IMR-90 (cell line): ENCODE data around the gene AP3D1. TPM values are rescaled to one million over a fixed set of nuclear protein-coding genes. Genes with fewer than 3 reads are reported as not detected.

ENCODE experiments used
- ATAC-seq: fragments of 200-7000 bp; cut with Tn5 transposase; 2 replicates; pipeline ENCODE4 v1.9.1; 2020; ENCODE audit warnings: low read depth, mild to moderate bottlenecking, moderate library complexity
- BruUV-seq: library from RNA; stranded (reverse); fragments of 400-500 nt; replicated peaks from 2 replicates; lab custom pipeline; 2021; lab: Mats Ljungman, UMichigan
- CTCF ChIA-PET: fragments of 300-600 bp; formaldehyde crosslinking; extraction: SDS; loops from one replicate; lab custom pipeline; 2021; ENCODE audit warnings: antibody characterized with exemption; lab: Yijun Ruan, JAX
- POLR2A ChIA-PET: fragments of 300-600 bp; sonication (Branson Sonifier 250); formaldehyde crosslinking; loops from one replicate; lab custom pipeline; 2022; ENCODE audit warnings: antibody characterized with exemption; ENCODE audit not compliant: unreplicated experiment; lab: Charles Lee
- DNase-seq: peaks from one replicate; pipeline ENCODE4 v3.0.0; 2013
- H2AFZ ChIP-seq: replicated peaks from 2 replicates; pipeline ENCODE3; 2013; ENCODE audit warnings: low read length, mild to moderate bottlenecking; ENCODE audit not compliant: poor library complexity
- H2AK5ac ChIP-seq: 2 replicates; pipeline ENCODE4 v1.6.1; 2013; ENCODE audit warnings: low read depth, low read length, inconsistent platforms
- H2AK9ac ChIP-seq: replicated peaks from 2 replicates; pipeline ENCODE3; 2013; ENCODE audit warnings: mild to moderate bottlenecking, low read depth, low read length, moderate library complexity; ENCODE audit not compliant: poor library complexity
- H2BK120ac ChIP-seq: 2 replicates; pipeline ENCODE4 v1.6.1; 2013; ENCODE audit warnings: low read depth, low read length, inconsistent platforms
- H2BK15ac ChIP-seq: 3 replicates; pipeline ENCODE4 v1.6.1; 2013; ENCODE audit warnings: low read depth, low read length, inconsistent platforms
- H2BK20ac ChIP-seq: 2 replicates; pipeline ENCODE4 v1.6.1; 2013; ENCODE audit warnings: low read depth, mild to moderate bottlenecking, inconsistent platforms, low read length, moderate library complexity
- H2BK5ac ChIP-seq: 2 replicates; pipeline ENCODE4 v1.6.1; 2013; ENCODE audit warnings: mild to moderate bottlenecking, low read depth, low read length, inconsistent platforms; ENCODE audit not compliant: poor library complexity, severe bottlenecking
- H3K14ac ChIP-seq: replicated peaks from 2 replicates; pipeline ENCODE4 v1.6.1; 2013; ENCODE audit warnings: low read depth, low read length, inconsistent platforms
- H3K18ac ChIP-seq: 2 replicates; pipeline ENCODE4 v1.6.1; 2013; ENCODE audit warnings: low read depth, low read length, control low read depth
- H3K23ac ChIP-seq: 2 replicates; pipeline ENCODE4 v1.6.1; 2013; ENCODE audit warnings: low read depth, low read length, inconsistent platforms
- H3K27ac ChIP-seq: 2 replicates; pipeline ENCODE4 v1.5.1; 2013; ENCODE audit warnings: mild to moderate bottlenecking, control low read depth, low read length; ENCODE audit not compliant: insufficient read depth
- H3K27me3 ChIP-seq: 2 replicates; pipeline ENCODE4 v1.6.1; 2013; ENCODE audit warnings: low read length; ENCODE audit not compliant: control insufficient read depth, insufficient read depth
- H3K36me3 ChIP-seq: 2 replicates; pipeline ENCODE4 v1.6.1; 2013; ENCODE audit warnings: low read length, mixed read lengths; ENCODE audit not compliant: control insufficient read depth, insufficient read depth
- H3K4ac ChIP-seq: 2 replicates; pipeline ENCODE4 v1.6.1; 2013; ENCODE audit warnings: low read depth, low read length, inconsistent platforms
- H3K4me1 ChIP-seq: 2 replicates; pipeline ENCODE4 v1.6.1; 2013; ENCODE audit warnings: low read length, mixed read lengths; ENCODE audit not compliant: control insufficient read depth, insufficient read depth
- H3K4me2 ChIP-seq: 2 replicates; pipeline ENCODE4 v1.6.1; 2013; ENCODE audit warnings: low read depth, mild to moderate bottlenecking, control low read depth, low read length, moderate library complexity
- H3K4me3 ChIP-seq: 2 replicates; pipeline ENCODE4 v1.5.1; 2013; ENCODE audit warnings: low read depth, mild to moderate bottlenecking, control low read depth, low read length, moderate library complexity; ENCODE audit not compliant: insufficient read depth
- H3K56ac ChIP-seq: 2 replicates; pipeline ENCODE4 v1.6.1; 2013; ENCODE audit warnings: low read length, inconsistent platforms; ENCODE audit not compliant: insufficient read depth; ENCODE audit errors: extremely low read depth
- H3K79me1 ChIP-seq, 2 experiments: 2 replicates each; pipeline ENCODE4 v1.6.1; 2013; ENCODE audit warnings: low read length in 2 of 2, inconsistent platforms in 1 of 2, low read depth in 1 of 2
- H3K9ac ChIP-seq: 2 replicates; pipeline ENCODE4 v1.6.1; 2013; ENCODE audit warnings: low read depth, low read length, control low read depth
- H3K9me1 ChIP-seq: 2 replicates; pipeline ENCODE4 v1.6.1; 2013; ENCODE audit warnings: low read length, inconsistent platforms; ENCODE audit not compliant: insufficient read depth
- H3K9me3 ChIP-seq: 2 replicates; pipeline ENCODE4 v1.6.1; 2013; ENCODE audit warnings: low read length; ENCODE audit not compliant: control insufficient read depth, insufficient read depth
- H4K20me1 ChIP-seq: 2 replicates; pipeline ENCODE4 v1.6.1; 2013; ENCODE audit warnings: low read length, inconsistent platforms; ENCODE audit not compliant: insufficient read depth
- H4K5ac ChIP-seq: 2 replicates; pipeline ENCODE4 v1.6.1; 2013; ENCODE audit warnings: mild to moderate bottlenecking, low read depth, low read length, control low read depth
- H4K8ac ChIP-seq, 2 experiments: 2 replicates each; pipeline ENCODE4 v1.6.1; 2013; ENCODE audit warnings: low read depth in 2 of 2, low read length in 2 of 2, control low read depth in 1 of 2, inconsistent platforms in 1 of 2
- H4K91ac ChIP-seq: 2 replicates; pipeline ENCODE4 v1.6.1; 2013; ENCODE audit warnings: low read depth, low read length, inconsistent platforms; ENCODE audit not compliant: insufficient read depth
- BHLHE40 ChIP-seq: fragments of 150-350 bp; IDR thresholded peaks from 2 replicates; pipeline ENCODE4 v1.6.1; 2016; ENCODE audit warnings: mild to moderate bottlenecking, low read depth, low read length
- NFE2L2 ChIP-seq: fragments of 150-350 bp; IDR thresholded peaks from 2 replicates; pipeline ENCODE4 v1.6.1; 2016; ENCODE audit warnings: low read depth, mild to moderate bottlenecking, low read length
- RCOR1 ChIP-seq: IDR thresholded peaks from 2 replicates; pipeline ENCODE4 v1.6.1; 2012; ENCODE audit warnings: mild to moderate bottlenecking, low read length, improper control_type of control experiment; ENCODE audit not compliant: insufficient replicate concordance
- RFX5 ChIP-seq: IDR thresholded peaks from 2 replicates; pipeline ENCODE4 v1.8.0; 2012; ENCODE audit warnings: low read depth, mild to moderate bottlenecking, low read length, moderate library complexity
- SMC3 ChIP-seq: fragments of 150-350 bp; IDR thresholded peaks from 2 replicates; pipeline ENCODE4 v1.6.1; 2016; ENCODE audit warnings: low read depth, mild to moderate bottlenecking, antibody characterized with exemption, low read length, moderate library complexity
- WGBS, 2 experiments: methylation state at CpG; one replicate each; pipeline versions ENCODE4 v1.1.5 to v1.1.7; 2013; ENCODE audit warnings: missing lambda C conversion rate in 2 of 2; ENCODE audit not compliant: insufficient read length in 1 of 2; ENCODE audit errors: extremely low coverage in 2 of 2; 5-methylcytosine and 5-hydroxymethylcytosine counted together
- dilution Hi-C: fragments of 300-500 bp; cut with HindIII; formaldehyde crosslinking; loops from one replicate; pipeline ENCODE4 v1.14.3; 2018; ENCODE audit warnings: low sequenced_read_pairs; ENCODE audit not compliant: unreplicated experiment
- in situ Hi-C: fragments of 300-500 bp; cut with MboI; formaldehyde crosslinking; loops from 3 replicates; pipeline ENCODE4 v1.14.3; 2019; ENCODE audit warnings: low sequenced_read_pairs, inconsistent platforms, mixed read lengths
- intact Hi-C: fragments of 100-400 bp; cut with micrococcal nuclease; formaldehyde crosslinking; loops from 2 replicates; pipeline ENCODE4 v1.10.0; 2022
- polyA plus RNA-seq, 3 experiments: library from polyadenylated mRNA; depleted of rRNA; stranded (reverse); fragments of >200 nt; gene quantifications; 2 replicates each; pipeline ENCODE4 v1.2.3, GENCODE V29; 2012; ENCODE audit warnings: low replicate concordance in 1 of 3
- total RNA-seq: library from RNA; depleted of rRNA; stranded (reverse); fragments of >200 nt; gene quantifications from 2 replicates; pipeline ENCODE4 v1.2.3, GENCODE V29; 2012

Gene AP3D1
- total and polyA plus RNA-seq, 2 of the 4 experiments (the other 2 are of a cell fraction), result 75.3 to 129 TPM

- in situ Hi-C loops, result no loop called here
- no peak overlapping the region for H3K4ac ChIP-seq
- no peak for TF ChIP-seq NFE2L2
- TF ChIP-seq SMC3, result no peak
- TF ChIP-seq BHLHE40, result no peak
- TF ChIP-seq RCOR1, result no peak
- no peak for TF ChIP-seq RFX5
- no peak overlapping the region for H3K18ac ChIP-seq
- no peak overlapping the region for H3K4me3 ChIP-seq
- no peak overlapping the region for H3K56ac ChIP-seq
- no peak overlapping the region for H2AK9ac ChIP-seq
- no peak overlapping the region for H2AK5ac ChIP-seq
- 94% methylated on average over 12 of the region's 32 CpGs; no CpG with 5 or more reads in 1 of the 2 experiments for WGBS, 2 experiments
- dilution Hi-C loops, result no loop called here
- H3K9ac ChIP-seq, result no peak overlapping the region
- intact Hi-C loops, result no loop called here
- no peak overlapping the region for H4K91ac ChIP-seq
- H3K4me1 ChIP-seq, result no peaks in the 10 kb centered on the region
- no TSS peak for BruUV-seq
- no peaks in the 10 kb centered on the region for H3K9me3 ChIP-seq
- ATAC-seq (no peak), DNase-seq (no peak)
- no peak overlapping the region for H3K14ac ChIP-seq
- no peak overlapping the region for H2BK20ac ChIP-seq
- no peak overlapping the region for H2BK5ac ChIP-seq
- no peak overlapping the region for H3K27ac ChIP-seq
- ChIA-PET CTCF (no interaction called here), POLR2A (no interaction called here)
- no peak overlapping the region for H4K8ac ChIP-seq
- H2BK120ac ChIP-seq, result no peak overlapping the region
- H4K5ac ChIP-seq, result no peak overlapping the region
- peaks cover 50% of the 10 kb centered on the region for H3K36me3 ChIP-seq
- H3K27me3 ChIP-seq, result no peaks in the 10 kb centered on the region
- no peak overlapping the region for H2BK15ac ChIP-seq
- H3K79me1 ChIP-seq, result peaks cover under 1 to 7% of the 10 kb centered on the region in 2 experiments; a peak in 2 of 4 replicates
- H3K9me1 ChIP-seq, result no peaks in the 10 kb centered on the region
- H4K20me1 ChIP-seq, result 0 out of 2 replicates have a peak, but pooled peaks cover 6% of the 10 kb centered on the region
- no peak overlapping the region for H3K23ac ChIP-seq
- no peak overlapping the region for H2AFZ ChIP-seq
- no peak overlapping the region for H3K4me2 ChIP-seq
These were observed 78.4 kb downstream of the AP3D1 start for GRCh38 chr19:2072757-2073551.
